ENCODE measurements around the gene FAM131A.

The FAM131A gene

GRCh38 chr3:184382326-184383032 lies 45.1 kb downstream of the FAM131A start:
- Histone ChIP-seq H3K36me3 (ENCODE audit: insufficient read depth, low read length) (no peaks in the 10 kb centered on the region), H3K9me3 (ENCODE audit: low read length) (no peaks in the 10 kb centered on the region), H3K9ac (ENCODE audit: low read length) (no peak overlapping the region), H3K27me3 (ENCODE audit: control insufficient read depth in 1 of 2, insufficient read depth in 2 of 2, low read length in 2 of 2) (peaks cover 12 to 38% of the 10 kb centered on the region in 2 donors), H3K4me1 (ENCODE audit: insufficient read depth, low read length) (peaks cover 16% of the 10 kb centered on the region), H3K4me3 (ENCODE audit: low read depth in 1 of 2, low read length in 2 of 2) (no peak overlapping the region), H3K27ac (ENCODE audit: low read depth, low read length) (no peak overlapping the region)

DNA sequence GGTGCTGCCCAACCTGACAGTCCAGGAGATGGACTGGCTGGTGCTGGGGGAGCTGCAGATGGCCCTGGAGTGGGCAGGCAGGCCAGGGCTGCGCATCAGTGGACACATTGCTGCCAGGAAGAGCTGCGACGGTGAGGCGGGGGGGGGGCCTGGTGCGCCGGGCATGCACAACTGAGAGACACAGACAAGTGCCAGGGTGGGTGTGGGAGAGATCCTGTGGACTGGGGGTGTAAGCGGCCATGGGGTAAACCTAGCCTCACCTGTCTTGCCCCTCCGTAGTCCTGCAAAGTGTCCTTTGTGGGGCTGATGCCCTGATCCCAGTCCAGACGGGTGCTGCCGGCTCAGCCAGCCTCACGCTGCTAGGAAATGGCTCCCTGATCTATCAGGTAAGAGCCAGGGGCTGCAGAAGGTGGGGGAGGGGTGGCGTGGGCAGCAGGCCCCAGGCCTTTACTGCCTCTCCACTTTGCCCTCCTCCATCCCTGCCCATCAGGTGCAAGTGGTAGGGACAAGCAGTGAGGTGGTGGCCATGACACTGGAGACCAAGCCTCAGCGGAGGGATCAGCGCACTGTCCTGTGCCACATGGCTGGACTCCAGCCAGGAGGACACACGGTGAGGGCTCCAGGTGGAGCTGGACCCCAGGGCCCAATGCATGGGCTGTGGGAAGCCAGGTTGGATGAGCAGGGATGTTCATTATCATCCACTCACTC lies 45.8 kb downstream of the FAM131A start:
- H3K36me3 ChIP-seq (ENCODE audit: insufficient read depth, low read length), result no peaks in the 10 kb centered on the region
- no peak overlapping the region for H3K9ac ChIP-seq (ENCODE audit: low read length)
- H3K27ac ChIP-seq (ENCODE audit: low read depth, low read length), result no peak overlapping the region
- peaks cover 12 to 33% of the 10 kb centered on the region in 2 donors for H3K27me3 ChIP-seq (ENCODE audit: control insufficient read depth in 1 of 2, insufficient read depth in 2 of 2, low read length in 2 of 2)
- H3K9me3 ChIP-seq (ENCODE audit: low read length), result no peaks in the 10 kb centered on the region
- peaks cover 11% of the 10 kb centered on the region for H3K4me1 ChIP-seq (ENCODE audit: insufficient read depth, low read length)
- no peak overlapping the region for H3K4me3 ChIP-seq (ENCODE audit: low read depth in 1 of 2, low read length in 2 of 2)

- Histone ChIP-seq H3K27ac (ENCODE audit: low read depth, low read length) (no peak overlapping the region), H3K4me1 (ENCODE audit: insufficient read depth, low read length) (peaks cover 1% of the 10 kb centered on the region), H3K27me3 (ENCODE audit: control insufficient read depth in 1 of 2, insufficient read depth in 2 of 2, low read length in 2 of 2) (peaks cover under 1 to 25% of the 10 kb centered on the region in 2 donors), H3K9me3 (ENCODE audit: low read length) (no peaks in the 10 kb centered on the region), H3K4me3 (ENCODE audit: low read depth in 1 of 2, low read length in 2 of 2) (no peak overlapping the region), H3K36me3 (ENCODE audit: insufficient read depth, low read length) (no peaks in the 10 kb centered on the region), H3K9ac (ENCODE audit: low read length) (no peak overlapping the region)
Measured at GRCh38 chr3:184384342-184384741, 46.9 kb downstream of the FAM131A start.

GRCh38 chr3:184384856-184385422 lies 47.5 kb downstream of the FAM131A start:
- H3K9ac ChIP-seq (ENCODE audit: low read length), result no peak overlapping the region
- H3K9me3 ChIP-seq (ENCODE audit: low read length), result no peaks in the 10 kb centered on the region
- peaks cover 0 to 24% of the 10 kb centered on the region in 2 donors for H3K27me3 ChIP-seq (ENCODE audit: control insufficient read depth in 1 of 2, insufficient read depth in 2 of 2, low read length in 2 of 2)
- H3K4me3 ChIP-seq (ENCODE audit: low read depth in 1 of 2, low read length in 2 of 2), result no peak overlapping the region
- H3K36me3 ChIP-seq (ENCODE audit: insufficient read depth, low read length), result no peaks in the 10 kb centered on the region
- H3K4me1 ChIP-seq (ENCODE audit: insufficient read depth, low read length), result no peaks in the 10 kb centered on the region
- H3K27ac ChIP-seq (ENCODE audit: low read depth, low read length), result no peak overlapping the region

- no peaks in the 10 kb centered on the region for H3K36me3 ChIP-seq (ENCODE audit: insufficient read depth, low read length)
- no peak overlapping the region for H3K27ac ChIP-seq (ENCODE audit: low read depth, low read length)
- H3K4me1 ChIP-seq (ENCODE audit: insufficient read depth, low read length), result no peaks in the 10 kb centered on the region
- no peaks in the 10 kb centered on the region for H3K9me3 ChIP-seq (ENCODE audit: low read length)
- no peak overlapping the region for H3K9ac ChIP-seq (ENCODE audit: low read length)
- no peak overlapping the region for H3K4me3 ChIP-seq (ENCODE audit: low read depth in 1 of 2, low read length in 2 of 2)
- peaks cover 0 to 16% of the 10 kb centered on the region in 2 donors for H3K27me3 ChIP-seq (ENCODE audit: control insufficient read depth in 1 of 2, insufficient read depth in 2 of 2, low read length in 2 of 2)
Measured at GRCh38 chr3:184386047-184386806, 48.8 kb downstream of the FAM131A start.

GRCh38 chr3:184387174-184387714 lies 49.8 kb downstream of the FAM131A start:
- Histone ChIP-seq H3K27ac (ENCODE audit: low read depth, low read length) (no peak overlapping the region), H3K9me3 (ENCODE audit: low read length) (no peaks in the 10 kb centered on the region), H3K4me3 (ENCODE audit: low read depth in 1 of 2, low read length in 2 of 2) (no peak overlapping the region), H3K27me3 (ENCODE audit: control insufficient read depth in 1 of 2, insufficient read depth in 2 of 2, low read length in 2 of 2) (peaks cover 0 to 7% of the 10 kb centered on the region in 2 donors), H3K36me3 (ENCODE audit: insufficient read depth, low read length) (no peaks in the 10 kb centered on the region), H3K4me1 (ENCODE audit: insufficient read depth, low read length) (no peaks in the 10 kb centered on the region), H3K9ac (ENCODE audit: low read length) (no peak overlapping the region)

- H3K4me3 ChIP-seq (ENCODE audit: low read depth in 1 of 2, low read length in 2 of 2), result no peak overlapping the region
- no peaks in the 10 kb centered on the region for H3K9me3 ChIP-seq (ENCODE audit: low read length)
- no peak overlapping the region for H3K27ac ChIP-seq (ENCODE audit: low read depth, low read length)
- no peak overlapping the region for H3K9ac ChIP-seq (ENCODE audit: low read length)
- no peaks in the 10 kb centered on the region for H3K36me3 ChIP-seq (ENCODE audit: insufficient read depth, low read length)
- H3K4me1 ChIP-seq (ENCODE audit: insufficient read depth, low read length), result no peaks in the 10 kb centered on the region
- peaks cover 0 to 5% of the 10 kb centered on the region in 2 donors for H3K27me3 ChIP-seq (ENCODE audit: control insufficient read depth in 1 of 2, insufficient read depth in 2 of 2, low read length in 2 of 2)
Measured at GRCh38 chr3:184388164-184388935, 51.0 kb downstream of the FAM131A start.

DNA sequence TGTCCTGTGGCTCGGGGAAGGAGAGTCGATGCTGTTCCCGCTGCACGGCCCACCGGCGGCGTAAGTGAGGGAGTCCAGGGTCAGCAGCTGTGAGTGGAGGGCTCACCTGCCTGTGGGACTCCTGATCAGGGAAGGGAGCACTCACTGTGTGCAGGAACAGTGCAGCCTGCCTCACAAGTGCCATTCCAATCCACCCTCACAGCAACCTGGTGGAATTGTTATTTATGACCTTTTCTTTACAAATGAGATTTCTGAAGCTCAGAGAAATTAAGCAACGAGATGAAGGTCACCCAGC lies 51.5 kb downstream of the FAM131A start:
- Histone ChIP-seq H3K4me1 (ENCODE audit: insufficient read depth, low read length) (no peaks in the 10 kb centered on the region), H3K9me3 (ENCODE audit: low read length) (no peaks in the 10 kb centered on the region), H3K4me3 (ENCODE audit: low read depth in 1 of 2, low read length in 2 of 2) (no peak overlapping the region), H3K27me3 (ENCODE audit: control insufficient read depth in 1 of 2, insufficient read depth in 2 of 2, low read length in 2 of 2) (peaks cover 0 to 5% of the 10 kb centered on the region in 2 donors), H3K27ac (ENCODE audit: low read depth, low read length) (no peak overlapping the region), H3K9ac (ENCODE audit: low read length) (no peak overlapping the region), H3K36me3 (ENCODE audit: insufficient read depth, low read length) (no peaks in the 10 kb centered on the region)

GRCh38 chr3:184389384-184389783 lies 52.0 kb downstream of the FAM131A start:
- Histone ChIP-seq H3K4me3 (ENCODE audit: low read depth in 1 of 2, low read length in 2 of 2) (no peak overlapping the region), H3K4me1 (ENCODE audit: insufficient read depth, low read length) (no peaks in the 10 kb centered on the region), H3K27me3 (ENCODE audit: control insufficient read depth in 1 of 2, insufficient read depth in 2 of 2, low read length in 2 of 2) (peaks cover 0 to 5% of the 10 kb centered on the region in 2 donors), H3K9ac (ENCODE audit: low read length) (no peak overlapping the region), H3K9me3 (ENCODE audit: low read length) (no peaks in the 10 kb centered on the region), H3K36me3 (ENCODE audit: insufficient read depth, low read length) (no peaks in the 10 kb centered on the region), H3K27ac (ENCODE audit: low read depth, low read length) (no peak overlapping the region)

- peaks cover 0 to 5% of the 10 kb centered on the region in 2 donors for H3K27me3 ChIP-seq (ENCODE audit: control insufficient read depth in 1 of 2, insufficient read depth in 2 of 2, low read length in 2 of 2)
Measured at GRCh38 chr3:184389935-184390528, 52.6 kb downstream of the FAM131A start.

More at GRCh38 chr3:184389935-184390528, 52.6 kb downstream of the FAM131A start:
- no peaks in the 10 kb centered on the region for H3K4me1 ChIP-seq (ENCODE audit: insufficient read depth, low read length)
- no peaks in the 10 kb centered on the region for H3K36me3 ChIP-seq (ENCODE audit: insufficient read depth, low read length)
- H3K27ac ChIP-seq (ENCODE audit: low read depth, low read length), result no peak overlapping the region
- H3K9ac ChIP-seq (ENCODE audit: low read length), result no peak overlapping the region
- no peak overlapping the region for H3K4me3 ChIP-seq (ENCODE audit: low read depth in 1 of 2, low read length in 2 of 2)
- H3K9me3 ChIP-seq (ENCODE audit: low read length), result no peaks in the 10 kb centered on the region
